ENCODE data around the gene SLC15A4. TPM values are rescaled to one million over a fixed set of nuclear protein-coding genes. Genes with fewer than 3 reads are reported as not detected.

SLC15A4 gene
- total RNA-seq, 4 donors from 2014 or later = 41.3 to 55.1 (median 43.6) TPM

GRCh38 chr12:128863957-128864356 is 40.2 kb upstream of the SLC15A4 start:
- TF ChIP-seq POLR2A (IDR thresholded peaks at IDR 0.05) (no peak), CTCF (IDR thresholded peaks at IDR 0.05) (no peak)
- peak in 1 of 2 donors; percentile 42 for DNase-seq (ENCODE audit: low spot score in 2 of 2)
- WGBS, 2 donors = 43 to 47% methylated on average over 11 of the region's 11 CpGs
- no peak overlapping the region for H3K4me3 ChIP-seq (ENCODE audit: low read depth, poor library complexity, severe bottlenecking)
- intact Hi-C loops (cut with DNase I; ENCODE audit: low total_unique reads) = no loop called here

GRCh38 chr12:128861226-128862016 is 37.7 kb upstream of the SLC15A4 start:
- WGBS, 2 donors = 83 to 88% methylated on average over 15 of the region's 15 CpGs
- peak in 1 of 2 donors; percentile 72 for DNase-seq (ENCODE audit: low spot score in 2 of 2)
- intact Hi-C loops (cut with DNase I; ENCODE audit: low total_unique reads) = no loop called here
- TF ChIP-seq CTCF (IDR thresholded peaks at IDR 0.05) = no peak
- no peak for TF ChIP-seq POLR2A (IDR thresholded peaks at IDR 0.05)
- no peak overlapping the region for H3K4me3 ChIP-seq (ENCODE audit: low read depth, poor library complexity, severe bottlenecking)

- WGBS, 2 donors = 85 to 87% methylated on average over 9 of the region's 9 CpGs
- TF ChIP-seq POLR2A (IDR thresholded peaks at IDR 0.05) = no peak
- TF ChIP-seq CTCF (IDR thresholded peaks at IDR 0.05) = no peak
- no peak overlapping the region for H3K4me3 ChIP-seq (ENCODE audit: low read depth, poor library complexity, severe bottlenecking)
- intact Hi-C loops (cut with DNase I; ENCODE audit: low total_unique reads) = no loop called here
- DNase-seq (ENCODE audit: low spot score in 2 of 2) = peak in 1 of 2 donors; percentile 54
Measured at GRCh38 chr12:128859311-128859710, 35.6 kb upstream of the SLC15A4 start.

GRCh38 chr12:128857133-128857763 is 33.5 kb upstream of the SLC15A4 start:
- intact Hi-C loops (cut with DNase I; ENCODE audit: low total_unique reads) = no loop called here
- peak in 1 of 2 donors; percentile 62 for DNase-seq (ENCODE audit: low spot score in 2 of 2)
- 76 to 78% methylated on average over 9 of the region's 9 CpGs for WGBS, 2 donors

GRCh38 chr12:128856791-128857078 is 33.0 kb upstream of the SLC15A4 start:
- WGBS, 2 donors = 94 to 96% methylated on average over 7 of the region's 7 CpGs
- peak in 1 of 2 donors; percentile 72 for DNase-seq (ENCODE audit: low spot score in 2 of 2)
- H3K4me3 ChIP-seq (ENCODE audit: low read depth, poor library complexity, severe bottlenecking) = no peak overlapping the region
- intact Hi-C loops (cut with DNase I; ENCODE audit: low total_unique reads) = no loop called here
- TF ChIP-seq POLR2A (IDR thresholded peaks at IDR 0.05) (no peak), CTCF (IDR thresholded peaks at IDR 0.05) (no peak)

More at GRCh38 chr12:128857133-128857763, 33.5 kb upstream of the SLC15A4 start:
- no peak for TF ChIP-seq POLR2A (IDR thresholded peaks at IDR 0.05)
- TF ChIP-seq CTCF (IDR thresholded peaks at IDR 0.05) = no peak
- H3K4me3 ChIP-seq (ENCODE audit: low read depth, poor library complexity, severe bottlenecking) = no peak overlapping the region
